Measurements from ENCODE around the gene RBCK1.
A peak's percentile ranks its signal among the peaks of the same experiment; 100 is the strongest.

The RBCK1 gene

DNA sequence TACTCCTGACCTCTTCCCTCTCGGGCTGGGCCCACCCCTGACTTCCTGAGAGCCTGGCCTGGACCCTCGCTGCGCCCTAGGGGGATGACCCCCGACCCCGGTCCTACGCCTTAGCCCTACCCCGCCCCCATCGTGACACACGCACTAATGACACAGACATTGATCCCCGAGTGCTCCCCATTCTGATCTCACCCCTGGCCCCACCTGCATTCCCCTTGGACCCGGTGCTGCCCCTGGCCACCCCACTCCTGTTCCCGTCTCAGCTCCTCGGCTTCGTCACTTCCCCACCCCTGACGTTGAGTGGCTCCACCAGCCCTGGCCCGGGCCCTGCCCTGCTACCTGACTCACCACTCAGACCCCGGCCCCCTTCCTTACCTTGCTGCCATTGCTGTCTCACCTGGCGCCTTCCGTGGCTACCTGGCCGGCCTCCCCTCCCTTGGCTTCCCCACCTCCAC, 12.1 kb downstream of the RBCK1 start:
- no peak for DNase-seq

DNA sequence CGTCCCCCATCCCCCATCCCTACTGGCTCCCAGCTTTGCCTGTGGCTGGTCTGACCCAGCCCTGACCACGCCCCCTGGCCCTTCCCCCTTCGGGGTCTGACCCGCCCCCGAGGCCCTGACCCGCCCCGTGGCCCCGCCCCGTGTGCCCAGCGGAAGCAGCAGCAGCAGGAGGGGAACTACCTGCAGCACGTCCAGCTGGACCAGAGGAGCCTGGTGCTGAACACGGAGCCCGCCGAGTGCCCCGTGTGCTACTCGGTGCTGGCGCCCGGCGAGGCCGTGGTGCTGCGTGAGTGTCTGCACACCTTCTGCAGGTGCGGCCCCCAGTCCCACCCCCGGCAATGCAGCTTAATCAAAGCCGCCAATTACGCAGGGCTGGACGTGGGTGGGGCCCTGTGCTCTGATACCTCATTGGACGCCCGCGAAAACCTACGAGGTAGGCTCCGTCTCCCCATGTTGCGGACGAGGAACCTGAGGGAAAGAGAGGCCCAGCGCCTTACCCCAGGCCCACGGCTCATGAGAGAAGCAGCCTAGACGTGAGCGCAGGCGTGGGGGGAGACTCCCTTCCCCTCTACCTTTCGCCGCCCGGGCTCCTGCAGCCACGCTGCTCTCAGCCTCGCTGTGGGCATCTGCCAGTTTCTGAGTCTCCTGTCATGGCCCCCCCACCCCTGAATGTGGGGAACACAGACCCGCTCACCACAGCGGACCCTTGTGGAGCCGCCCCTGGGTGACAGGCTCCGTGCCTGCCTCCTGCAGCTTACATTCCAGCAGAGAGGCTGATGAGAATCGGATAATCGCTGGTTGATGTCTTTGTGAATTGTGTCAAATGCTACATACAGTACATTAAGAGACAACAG, 12.8 kb downstream of the RBCK1 start:
- peak; percentile 9 to 24 for DNase-seq

DNA sequence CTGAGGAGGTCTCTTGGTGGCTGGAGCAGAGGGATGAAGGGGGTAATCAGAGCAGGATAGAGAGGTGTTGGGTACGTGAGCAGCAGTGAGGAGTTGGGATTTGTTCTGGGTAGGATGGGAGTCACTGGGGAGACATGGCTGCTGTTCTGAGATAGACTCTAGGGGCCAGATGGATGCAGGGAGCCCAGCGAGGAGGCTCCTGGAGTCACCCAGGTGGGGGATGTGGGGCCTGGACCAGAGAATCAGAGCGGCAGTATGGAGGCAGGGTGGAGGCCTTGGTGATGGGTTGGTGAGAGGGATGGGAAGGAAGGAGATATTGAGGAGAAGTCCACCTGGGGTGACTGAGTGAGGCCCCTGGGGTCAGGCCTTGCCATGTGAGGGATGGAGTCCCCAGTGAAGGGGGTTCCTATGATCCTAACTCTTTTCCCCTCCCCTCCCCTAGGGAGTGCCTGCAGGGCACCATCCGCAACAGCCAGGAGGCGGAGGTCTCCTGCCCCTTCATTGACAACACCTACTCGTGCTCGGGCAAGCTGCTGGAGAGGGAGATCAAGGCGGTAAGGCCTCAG, 13.7 kb downstream of the RBCK1 start:
- DNase-seq: no peak

GRCh38 chr20:426566-426965, 18.5 kb downstream of the RBCK1 start:
- peak; percentile 20 to 38 for DNase-seq

GRCh38 chr20:427401-427800, 19.3 kb downstream of the RBCK1 start:
- no peak for DNase-seq

GRCh38 chr20:427849-428657, 20.0 kb downstream of the RBCK1 start:
- DNase-seq: no peak

- DNase-seq: no peak
Observed at GRCh38 chr20:428658-429200, 20.6 kb downstream of the RBCK1 start.

GRCh38 chr20:430091-430999, 22.2 kb downstream of the RBCK1 start:
- no peak for DNase-seq

DNA sequence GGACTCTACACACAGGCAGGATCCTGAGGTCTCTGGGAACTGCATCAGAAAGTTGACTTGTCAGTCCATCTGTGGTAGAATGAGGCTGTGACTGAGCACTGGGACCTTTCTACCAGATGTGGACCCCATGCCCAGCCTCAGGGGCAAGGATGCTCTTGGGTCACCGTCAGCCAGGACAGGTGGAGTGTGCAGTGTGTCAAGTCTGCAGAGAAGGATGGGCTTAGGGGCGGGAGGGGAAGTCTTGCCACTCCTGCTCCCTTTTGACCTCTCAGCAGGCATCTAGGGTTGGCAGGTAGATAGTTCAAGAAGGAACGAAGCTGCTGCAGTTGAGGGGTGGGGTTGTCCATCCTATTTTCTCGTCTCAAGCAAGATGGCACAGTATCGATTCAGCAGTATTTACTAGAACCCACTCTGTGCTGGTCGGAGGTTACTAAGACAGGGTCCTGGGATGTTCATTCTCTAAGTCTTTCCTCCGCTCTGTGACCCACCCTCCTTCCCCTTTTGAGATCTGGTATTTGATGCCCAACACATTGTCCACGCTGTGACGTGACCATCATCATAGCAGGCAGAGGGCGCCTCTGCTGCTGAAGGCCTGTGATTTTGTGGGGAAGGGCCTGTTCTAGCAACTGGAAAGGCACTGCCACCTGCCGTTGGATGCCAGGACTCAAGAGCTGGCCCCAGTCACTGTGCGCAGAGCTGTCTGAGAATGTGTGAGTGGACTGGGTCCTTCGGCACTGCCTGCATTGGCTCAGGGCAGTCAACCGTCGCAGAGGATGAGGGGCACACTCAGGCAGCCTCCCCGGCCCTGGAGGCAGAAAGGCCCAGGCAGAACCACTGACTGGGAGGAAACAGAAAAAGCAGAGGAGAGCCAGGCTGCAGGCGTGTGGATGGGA, 23.2 kb downstream of the RBCK1 start:
- DNase-seq: peak; percentile 49 to 56

DNA sequence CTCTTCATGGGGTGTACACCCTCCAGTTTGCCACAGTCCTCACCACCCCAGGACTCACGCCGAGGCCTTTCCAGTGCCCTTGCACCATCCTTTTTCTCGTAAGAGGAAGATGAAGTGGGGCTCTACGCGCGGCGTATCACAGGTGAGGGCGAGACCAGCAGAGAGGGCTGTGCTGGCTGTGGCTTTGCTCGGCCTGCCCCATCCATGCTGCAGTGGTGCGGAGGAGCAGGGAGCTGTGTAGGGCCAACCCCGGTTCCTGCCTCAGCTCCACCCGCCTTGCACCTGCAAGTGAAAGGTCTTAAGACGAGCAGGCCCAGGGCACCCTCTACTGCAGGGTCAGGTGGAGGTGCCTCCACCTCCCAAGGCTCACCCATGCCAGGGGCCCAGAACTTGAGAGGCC, 24.1 kb downstream of the RBCK1 start:
- no peak for DNase-seq

DNA sequence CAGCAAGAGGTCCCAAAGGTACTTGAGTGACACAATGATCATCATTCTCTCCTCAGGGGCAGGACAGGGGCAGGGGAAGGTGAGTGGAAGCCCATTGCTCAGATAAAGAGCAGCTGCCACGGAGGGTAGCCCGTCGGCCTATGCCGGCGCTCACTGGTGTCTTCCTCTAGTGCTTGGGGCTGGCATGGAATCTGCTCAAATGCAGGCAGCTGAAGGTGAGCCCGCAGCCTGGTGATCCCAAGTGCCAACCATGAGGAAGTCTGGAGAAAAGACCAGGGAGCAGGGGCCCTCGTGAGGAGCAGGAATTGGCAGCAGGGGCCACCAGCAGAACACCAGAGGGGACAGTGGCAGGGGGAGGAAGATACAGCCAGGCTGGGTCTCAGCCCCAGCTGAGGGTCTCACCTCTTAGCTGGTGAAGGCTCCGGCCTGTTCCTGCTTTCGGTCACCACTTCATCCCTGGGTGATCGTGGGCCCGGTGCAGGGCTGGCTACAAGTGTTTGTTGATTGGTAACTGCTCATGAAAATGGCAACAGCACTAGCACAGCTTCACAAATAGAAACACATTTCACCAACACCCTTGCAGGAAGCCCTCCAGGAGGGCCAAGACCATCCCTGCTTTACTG, 24.7 kb downstream of the RBCK1 start:
- DNase-seq: no peak

- peak; percentile 72 to 96 for DNase-seq
Observed at GRCh38 chr20:433300-433975, 25.3 kb downstream of the RBCK1 start.

- no peak for DNase-seq
Observed at GRCh38 chr20:434221-434620, 26.1 kb downstream of the RBCK1 start.

DNA sequence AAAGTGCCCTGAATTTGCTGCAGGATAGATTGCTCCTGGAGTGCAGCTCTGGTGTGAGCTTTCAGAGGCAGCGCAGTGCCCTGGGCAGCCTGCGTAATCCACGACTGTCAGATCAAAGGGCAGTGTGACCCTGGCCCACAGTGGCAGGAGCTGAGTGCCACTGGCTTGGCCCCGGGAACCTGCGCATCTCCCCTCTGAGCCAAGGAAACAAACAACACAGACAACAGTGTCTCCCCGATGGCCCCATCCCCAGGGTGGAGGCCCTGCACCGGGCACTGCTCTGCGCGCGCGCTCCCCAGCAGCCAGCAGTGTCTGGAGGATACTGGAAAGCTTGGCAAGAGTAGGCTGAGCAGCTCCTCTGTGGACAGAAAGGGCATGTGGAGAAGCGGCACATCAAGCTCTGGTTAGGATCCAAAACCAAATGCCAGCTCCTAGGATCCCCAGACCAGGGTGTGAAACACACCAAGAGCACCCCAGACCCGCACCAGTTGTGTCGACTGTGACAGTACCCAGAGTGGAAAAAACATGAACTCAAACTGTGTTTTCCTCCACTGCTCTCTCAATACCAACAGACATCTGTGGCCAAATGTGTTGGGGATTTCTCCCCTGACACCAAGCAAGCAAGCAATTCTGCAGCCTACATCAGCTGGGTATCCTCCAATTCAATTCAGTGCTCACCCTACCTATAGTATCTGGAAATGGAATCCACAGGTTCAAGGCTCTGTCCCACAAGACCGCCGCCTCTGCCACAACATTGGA, 26.7 kb downstream of the RBCK1 start:
- no peak for DNase-seq

DNA sequence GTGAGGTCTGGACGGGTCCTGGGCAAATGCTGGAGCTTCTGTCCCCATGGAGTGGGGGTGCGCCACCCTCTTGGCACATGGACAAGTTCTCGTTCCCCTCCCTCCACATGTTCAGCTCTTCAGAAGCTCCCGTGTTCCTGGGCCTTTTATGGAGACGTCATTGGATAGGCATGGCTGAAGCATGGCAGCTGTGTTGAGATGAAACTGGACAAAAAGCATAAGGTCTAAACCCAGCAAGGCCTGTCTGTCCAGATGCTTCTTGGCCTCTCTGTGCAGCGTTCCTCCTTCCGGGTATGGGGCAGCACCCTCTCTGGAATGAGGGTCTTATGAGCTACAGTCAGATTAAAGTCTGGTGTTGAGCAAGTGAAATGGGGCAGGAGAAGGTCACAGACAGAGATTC, 27.5 kb downstream of the RBCK1 start:
- no peak for DNase-seq

DNA sequence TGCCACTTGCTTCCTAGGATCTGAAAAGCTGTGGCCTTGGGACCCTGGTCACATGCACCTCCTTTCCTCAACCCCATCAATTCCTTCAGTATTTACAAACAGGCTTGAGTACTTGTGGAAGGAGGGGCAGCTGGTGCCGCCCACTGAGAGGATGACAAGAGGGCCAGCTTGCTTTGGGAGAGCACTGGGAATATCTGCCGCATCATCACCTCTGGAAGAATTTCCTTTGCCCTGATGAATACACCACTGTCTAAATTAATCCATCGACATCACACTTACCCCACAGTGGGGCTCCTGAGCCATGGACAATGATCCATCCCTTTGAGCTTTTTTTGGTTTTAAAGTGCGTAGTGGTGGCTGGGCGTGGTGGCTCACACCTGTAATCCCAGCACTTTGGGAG, 28.4 kb downstream of the RBCK1 start:
- no peak for DNase-seq

DNA sequence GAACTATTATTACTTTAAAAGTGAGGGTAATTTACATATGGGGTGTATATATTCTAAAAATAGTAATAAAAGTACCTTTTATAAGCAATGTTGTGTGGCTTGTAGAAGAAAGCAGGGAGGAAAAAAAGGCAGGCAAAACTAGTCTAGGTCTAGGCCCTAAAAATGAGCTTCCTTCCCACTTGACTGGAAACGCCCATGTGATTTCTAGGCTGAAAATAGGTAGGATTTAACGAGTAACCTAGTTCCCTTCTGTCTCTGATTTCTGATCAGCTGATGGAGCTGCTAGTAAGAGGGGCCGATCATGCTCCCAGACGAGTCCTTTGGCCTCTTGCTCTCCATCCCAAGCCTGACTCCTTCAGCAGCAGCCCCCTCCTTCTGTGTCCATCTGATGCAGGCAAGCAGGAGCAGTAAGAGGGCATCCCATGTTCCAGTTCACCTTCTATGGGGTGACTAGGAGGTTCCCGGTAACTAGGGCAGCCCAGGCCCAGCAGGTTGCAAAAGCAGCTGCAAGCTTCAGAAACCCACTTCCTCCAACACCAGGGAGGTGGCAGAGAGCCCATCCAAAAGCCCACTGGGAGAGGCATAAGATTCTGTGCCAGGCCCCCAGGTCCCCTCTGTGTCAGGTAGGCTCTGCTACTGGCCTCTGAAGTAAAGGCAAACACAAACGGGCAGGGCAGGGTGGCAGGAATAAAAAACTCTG, 29.8 kb downstream of the RBCK1 start:
- no peak for DNase-seq

- DNase-seq: no peak
Observed at GRCh38 chr20:438571-439469, 30.7 kb downstream of the RBCK1 start.
